GM12878 (cell line): ENCODE measurements around the gene SMARCD3.

Experiments
- BHLHE40 ChIP-seq, 2 experiments: fragments of 450-650 bp in 1 of 2; IDR thresholded peaks; 2 replicates each; pipeline ENCODE4 v1.6.1; 2011 to 2017; ENCODE audit warnings: low read depth in 2 of 2, borderline replicate concordance in 1 of 2, improper control_type of control experiment in 1 of 2, low read length in 1 of 2, mild to moderate bottlenecking in 1 of 2
- CHD1 ChIP-seq: IDR thresholded peaks from 2 replicates; pipeline ENCODE4 v1.6.1; 2012; ENCODE audit warnings: low read depth, low read length, improper control_type of control experiment
- CTCF ChIP-seq, 3 experiments: IDR thresholded peaks in 2 of 3; conservative IDR thresholded peaks in 1 of 3; 2 replicates each; pipeline ENCODE4 v1.5.1; 2011; ENCODE audit warnings: low read depth in 3 of 3, low read length in 3 of 3, mild to moderate bottlenecking in 3 of 3, control low read depth in 2 of 3, moderate library complexity in 2 of 3, inconsistent platforms in 1 of 3, mixed read lengths in 1 of 3; ENCODE audit not compliant: control insufficient read depth in 2 of 3, insufficient read depth in 1 of 3; ENCODE audit errors: extremely low read depth in 1 of 3
- DPF2 ChIP-seq: fragments of 450-650 bp; IDR thresholded peaks from 2 replicates; pipeline ENCODE4 v1.6.1; 2017; ENCODE audit warnings: mild to moderate bottlenecking
- RELA ChIP-seq: fragments of 450-650 bp; IDR thresholded peaks from 2 replicates; pipeline ENCODE4 v1.8.0; 2014; ENCODE audit warnings: borderline replicate concordance; ENCODE audit not compliant: partially characterized antibody
- ZBTB40 ChIP-seq: fragments of 450-650 bp; IDR thresholded peaks from 2 replicates; pipeline ENCODE4 v1.6.1; 2016; ENCODE audit warnings: mild to moderate bottlenecking, moderate library complexity, borderline replicate concordance

GRCh38 chr7:151201751-151202150, 46.7 kb downstream of the SMARCD3 start:
- TF ChIP-seq CHD1 (no peak), RELA (no peak), BHLHE40 (IDR thresholded peaks at IDR 0.05; ENCODE audit: borderline replicate concordance in 1 of 2, low read depth in 2 of 2, low read length in 1 of 2) (no peak), CTCF (IDR thresholded peaks at IDR 0.05 in 2 of 3, conservative IDR thresholded peaks at IDR 0.05 in 1 of 3; ENCODE audit: control insufficient read depth in 2 of 3, extremely low read depth in 1 of 3, insufficient read depth in 1 of 3, low read depth in 3 of 3, low read length in 3 of 3) (no peak), ZBTB40 (no peak), DPF2 (no peak)
